NCI-H460 (cell line): Measurements from ENCODE around the gene ISLR. TPM values are rescaled to one million over a fixed set of nuclear protein-coding genes. Genes with fewer than 3 reads are reported as not detected.

Source experiments
- DNase-seq: peaks from one replicate; pipeline ENCODE4 v3.0.0-alpha.2; 2016; ENCODE audit warnings: low read depth; ENCODE audit errors: extremely low read depth
- total RNA-seq: library from RNA; depleted of rRNA; stranded (reverse); fragments of >200 nt; shearing (Covaris generic); gene quantifications from 2 replicates; pipeline ENCODE4 v1.2.3, GENCODE V29; 2014

ISLR gene
- total RNA-seq, 1 experiment from 2014 or later = not detected

GRCh38 chr15:74170875-74171578 is 2.5 kb upstream of the ISLR start:
- no peak for DNase-seq

- no peak for DNase-seq
These were observed 1.5 kb upstream of the ISLR start for GRCh38 chr15:74171965-74172541.

- DNase-seq = no peak
These were observed 670 bp upstream of the ISLR start for GRCh38 chr15:74172701-74173379.

GRCh38 chr15:74174219-74174957 is 878 bp downstream of the ISLR start:
- DNase-seq = no peak

- no peak for DNase-seq
These were observed 1.4 kb downstream of the ISLR start for GRCh38 chr15:74174958-74175253.

GRCh38 chr15:74175271-74176191 is 2.0 kb downstream of the ISLR start:
- no peak for DNase-seq

GRCh38 chr15:74176262-74177214 is 3.0 kb downstream of the ISLR start:
- no peak for DNase-seq

- no peak for DNase-seq
These were observed 5.0 kb downstream of the ISLR start for GRCh38 chr15:74178326-74179100.

- no peak for DNase-seq
These were observed 5.8 kb downstream of the ISLR start for GRCh38 chr15:74179101-74179841.

- DNase-seq = no peak
These were observed 6.7 kb downstream of the ISLR start for GRCh38 chr15:74179983-74180880.

GRCh38 chr15:74180881-74181602 is 7.5 kb downstream of the ISLR start:
- no peak for DNase-seq

GRCh38 chr15:74182131-74182530 is 8.6 kb downstream of the ISLR start:
- DNase-seq = no peak

GRCh38 chr15:74184582-74185091 is 11.1 kb downstream of the ISLR start:
- DNase-seq = no peak

GRCh38 chr15:74185710-74186348 is 12.3 kb downstream of the ISLR start:
- DNase-seq = no peak

- no peak for DNase-seq
These were observed 14.7 kb downstream of the ISLR start for GRCh38 chr15:74188216-74188615.
